ENCODE data around the gene SNX17. TPM values are rescaled to one million over a fixed set of nuclear protein-coding genes. Genes with fewer than 3 reads are reported as not detected.
A peak's percentile ranks its signal among the peaks of the same experiment; 100 is the strongest.

The SNX17 gene
- total RNA-seq, 4 donors from 2014 or later = 59.8 to 99.3 (median 73.9) TPM

DNA sequence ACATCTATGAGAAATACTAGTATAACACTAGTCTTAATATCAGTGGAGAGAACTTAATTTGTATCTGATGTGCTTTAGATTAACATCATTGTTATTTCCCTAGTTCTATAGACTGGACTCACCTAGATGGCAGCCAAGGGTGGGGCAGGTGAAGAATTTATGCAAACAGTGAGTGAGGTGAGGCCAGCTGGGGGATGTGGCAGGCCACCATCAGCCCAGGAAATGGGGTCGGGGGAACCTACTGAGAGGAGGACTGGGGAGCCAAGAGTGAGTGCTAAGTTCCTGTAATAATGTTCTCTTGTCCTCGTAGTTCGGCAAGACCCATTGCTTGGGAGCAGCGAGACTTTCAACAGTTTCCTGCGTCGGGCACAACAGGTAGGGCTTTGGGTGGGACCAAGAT, 2.5 kb downstream of the SNX17 start:
- DNase-seq = no peak
- TF ChIP-seq, protein P1, sequence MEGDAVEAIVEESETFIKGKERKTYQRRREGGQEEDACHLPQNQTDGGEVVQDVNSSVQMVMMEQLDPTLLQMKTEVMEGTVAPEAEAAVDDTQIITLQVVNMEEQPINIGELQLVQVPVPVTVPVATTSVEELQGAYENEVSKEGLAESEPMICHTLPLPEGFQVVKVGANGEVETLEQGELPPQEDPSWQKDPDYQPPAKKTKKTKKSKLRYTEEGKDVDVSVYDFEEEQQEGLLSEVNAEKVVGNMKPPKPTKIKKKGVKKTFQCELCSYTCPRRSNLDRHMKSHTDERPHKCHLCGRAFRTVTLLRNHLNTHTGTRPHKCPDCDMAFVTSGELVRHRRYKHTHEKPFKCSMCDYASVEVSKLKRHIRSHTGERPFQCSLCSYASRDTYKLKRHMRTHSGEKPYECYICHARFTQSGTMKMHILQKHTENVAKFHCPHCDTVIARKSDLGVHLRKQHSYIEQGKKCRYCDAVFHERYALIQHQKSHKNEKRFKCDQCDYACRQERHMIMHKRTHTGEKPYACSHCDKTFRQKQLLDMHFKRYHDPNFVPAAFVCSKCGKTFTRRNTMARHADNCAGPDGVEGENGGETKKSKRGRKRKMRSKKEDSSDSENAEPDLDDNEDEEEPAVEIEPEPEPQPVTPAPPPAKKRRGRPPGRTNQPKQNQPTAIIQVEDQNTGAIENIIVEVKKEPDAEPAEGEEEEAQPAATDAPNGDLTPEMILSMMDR (IDR thresholded peaks at IDR 0.05) = no peak
- TF ChIP-seq POLR2A (IDR thresholded peaks at IDR 0.05) (no peak), POLR2AphosphoS5 (IDR thresholded peaks at IDR 0.05) (no peak), EP300 (IDR thresholded peaks at IDR 0.05; ENCODE audit: low read depth) (no peak)
- Histone ChIP-seq H3K4me1 (peaks cover 22 to 37% (median 26%) of the 10 kb centered on the region in 4 donors), H3K36me3 (peaks cover 0 to 47% (median 23%) of the 10 kb centered on the region in 4 donors), H3K27ac (peak overlapping the region in 1 of 4 donors; percentile 95), H3K4me3 (no peak overlapping the region), H3K27me3 (no peaks in the 10 kb centered on the region), H3K9me3 (no peaks in the 10 kb centered on the region)
- WGBS, 2 donors (ENCODE audit: low coverage in 1 of 2) = 87% methylated on average over 6 of the region's 6 CpGs; no CpG with 5 or more reads in 1 of the 2 donors
- in situ Hi-C loops (cut with MboI; ENCODE audit: low pct_ligation_motif_present in 1 of 4, low pct_unique_long_range_greater_than_20kb in 1 of 4, low sequenced_read_pairs in 3 of 4) = no loop called here
- intact Hi-C loops (cut with DNase I; ENCODE audit: low total_unique reads) = no loop called here

DNA sequence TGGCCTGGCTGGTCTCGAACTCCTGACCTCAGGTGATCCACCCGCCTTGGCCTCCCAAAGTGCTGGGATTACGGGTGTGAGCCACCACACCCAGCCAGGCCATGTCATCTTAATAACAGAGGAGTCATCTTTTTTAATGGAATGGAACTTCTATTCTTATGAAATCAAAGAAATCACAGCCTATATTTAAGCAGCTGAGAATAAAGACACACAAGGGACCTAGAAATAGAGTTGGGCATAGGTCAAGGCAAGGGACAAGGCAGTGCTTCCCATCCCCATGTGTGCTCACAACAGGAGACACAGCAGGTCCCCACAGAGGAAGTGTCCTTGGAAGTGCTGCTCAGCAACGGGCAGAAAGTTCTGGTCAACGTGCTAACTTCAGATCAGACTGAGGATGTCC, 3.2 kb downstream of the SNX17 start:
- Histone ChIP-seq H3K4me3 (no peak overlapping the region), H3K27ac (no peak overlapping the region), H3K36me3 (peaks cover 0 to 45% (median 21%) of the 10 kb centered on the region in 4 donors), H3K4me1 (peaks cover 22 to 38% (median 27%) of the 10 kb centered on the region in 4 donors), H3K27me3 (no peaks in the 10 kb centered on the region), H3K9me3 (no peaks in the 10 kb centered on the region)
- 95% methylated on average over 5 of the region's 5 CpGs; no CpG with 5 or more reads in 1 of the 2 donors for WGBS, 2 donors (ENCODE audit: low coverage in 1 of 2)
- DNase-seq = no peak
- intact Hi-C loops (cut with DNase I; ENCODE audit: low total_unique reads) = no loop called here
- in situ Hi-C loops (cut with MboI; ENCODE audit: low pct_ligation_motif_present in 1 of 4, low pct_unique_long_range_greater_than_20kb in 1 of 4, low sequenced_read_pairs in 3 of 4) = no loop called here
- TF ChIP-seq POLR2AphosphoS5 (IDR thresholded peaks at IDR 0.05) = no peak
- no peak for TF ChIP-seq POLR2A (IDR thresholded peaks at IDR 0.05)
- TF ChIP-seq, protein P1 (IDR thresholded peaks at IDR 0.05) = no peak
- no peak for TF ChIP-seq EP300 (IDR thresholded peaks at IDR 0.05; ENCODE audit: low read depth)

DNA sequence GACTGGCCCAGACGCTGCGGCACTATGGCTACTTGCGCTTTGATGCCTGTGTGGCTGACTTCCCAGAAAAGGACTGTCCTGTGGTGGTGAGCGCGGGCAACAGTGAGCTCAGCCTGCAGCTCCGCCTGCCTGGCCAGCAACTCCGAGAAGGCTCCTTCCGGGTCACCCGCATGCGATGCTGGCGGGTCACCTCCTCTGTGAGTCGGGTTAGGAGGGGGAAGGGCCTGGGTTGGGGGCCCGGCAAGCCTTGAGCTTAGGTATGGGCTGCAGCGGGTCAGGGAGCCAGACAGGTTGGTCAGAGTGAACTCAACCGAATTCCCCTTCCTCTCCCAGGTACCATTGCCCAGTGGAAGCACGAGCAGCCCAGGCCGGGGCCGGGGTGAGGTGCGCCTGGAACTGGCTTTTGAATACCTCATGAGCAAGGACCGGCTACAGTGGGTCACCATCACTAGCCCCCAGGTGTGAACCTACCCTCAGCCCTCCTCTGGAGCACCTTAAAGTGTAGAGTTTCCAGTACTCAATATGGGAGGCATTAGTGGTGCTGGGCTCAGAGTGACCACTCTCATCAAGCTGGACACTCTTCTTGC, 5.2 kb downstream of the SNX17 start:
- no peaks in the 10 kb centered on the region for H3K27me3 ChIP-seq
- H3K9me3 ChIP-seq = no peaks in the 10 kb centered on the region
- peaks cover 18 to 42% (median 30%) of the 10 kb centered on the region in 4 donors for H3K4me1 ChIP-seq
- in situ Hi-C loops (cut with MboI; ENCODE audit: low pct_ligation_motif_present in 1 of 4, low pct_unique_long_range_greater_than_20kb in 1 of 4, low sequenced_read_pairs in 3 of 4) (no loop called here), intact Hi-C loops (cut with DNase I; ENCODE audit: low total_unique reads) (no loop called here)
- WGBS, 2 donors (ENCODE audit: low coverage in 1 of 2) = 80 to 90% methylated on average over 1 to 16 of the region's 20 CpGs
- TF ChIP-seq POLR2AphosphoS5 (IDR thresholded peaks at IDR 0.05) = no peak
- TF ChIP-seq POLR2A (IDR thresholded peaks at IDR 0.05) = no peak
- TF ChIP-seq, protein P1 (IDR thresholded peaks at IDR 0.05) = no peak
- no peak for TF ChIP-seq EP300 (IDR thresholded peaks at IDR 0.05; ENCODE audit: low read depth)
- no peak overlapping the region for H3K4me3 ChIP-seq
- H3K36me3 ChIP-seq = peaks cover 0 to 45% (median 20%) of the 10 kb centered on the region in 4 donors
- H3K27ac ChIP-seq = no peak overlapping the region
- no peak for DNase-seq

DNA sequence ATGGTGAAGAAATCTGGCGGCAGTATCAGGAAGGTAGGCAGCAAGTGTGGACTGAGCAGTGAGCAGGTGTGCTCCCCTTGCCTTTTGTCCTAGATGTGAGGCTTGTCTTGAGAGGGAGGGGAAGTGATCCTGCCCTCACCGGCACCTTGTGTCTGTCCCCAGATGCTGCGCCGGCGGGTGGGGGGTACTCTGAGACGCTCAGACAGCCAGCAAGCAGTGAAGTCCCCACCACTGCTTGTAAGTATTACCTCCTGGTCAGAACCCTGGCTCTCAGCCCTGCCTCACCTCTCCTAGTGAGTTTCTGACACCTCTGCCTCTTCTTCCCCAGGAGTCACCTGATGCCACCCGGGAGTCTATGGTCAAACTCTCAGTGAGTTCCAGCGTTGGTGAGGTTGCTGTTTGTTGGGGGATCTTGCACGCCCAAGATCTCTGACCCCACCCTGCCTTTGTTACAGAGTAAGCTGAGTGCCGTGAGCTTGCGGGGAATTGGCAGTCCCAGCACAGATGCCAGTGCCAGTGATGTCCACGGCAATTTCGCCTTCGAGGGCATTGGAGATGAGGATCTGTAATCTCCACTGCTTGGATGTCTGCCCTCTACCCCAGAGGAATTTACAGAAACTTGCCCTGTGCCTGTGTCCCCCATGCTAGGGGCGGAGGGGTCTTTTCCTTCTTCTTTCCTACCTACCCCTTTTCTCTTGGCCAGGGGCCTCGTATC, 5.9 kb downstream of the SNX17 start:
- TF ChIP-seq, protein P1 (IDR thresholded peaks at IDR 0.05) = no peak
- TF ChIP-seq POLR2AphosphoS5 (IDR thresholded peaks at IDR 0.05) (no peak), EP300 (IDR thresholded peaks at IDR 0.05; ENCODE audit: low read depth) (no peak), POLR2A (IDR thresholded peaks at IDR 0.05) (no peak)
- Histone ChIP-seq H3K27ac (no peak overlapping the region), H3K36me3 (peaks cover 0 to 45% (median 20%) of the 10 kb centered on the region in 4 donors), H3K4me1 (peaks cover 22 to 42% (median 32%) of the 10 kb centered on the region in 4 donors), H3K27me3 (no peaks in the 10 kb centered on the region), H3K4me3 (no peak overlapping the region), H3K9me3 (no peaks in the 10 kb centered on the region)
- WGBS, 2 donors (ENCODE audit: low coverage in 1 of 2) = 83 to 100% methylated on average over 2 to 16 of the region's 16 CpGs
- in situ Hi-C loops (cut with MboI; ENCODE audit: low pct_ligation_motif_present in 1 of 4, low pct_unique_long_range_greater_than_20kb in 1 of 4, low sequenced_read_pairs in 3 of 4) = no loop called here
- DNase-seq = no peak
- intact Hi-C loops (cut with DNase I; ENCODE audit: low total_unique reads) = no loop called here

Data from transverse colon (tissue), 4 donors.